ENCODE data around the gene RPN1.

The RPN1 gene

DNA sequence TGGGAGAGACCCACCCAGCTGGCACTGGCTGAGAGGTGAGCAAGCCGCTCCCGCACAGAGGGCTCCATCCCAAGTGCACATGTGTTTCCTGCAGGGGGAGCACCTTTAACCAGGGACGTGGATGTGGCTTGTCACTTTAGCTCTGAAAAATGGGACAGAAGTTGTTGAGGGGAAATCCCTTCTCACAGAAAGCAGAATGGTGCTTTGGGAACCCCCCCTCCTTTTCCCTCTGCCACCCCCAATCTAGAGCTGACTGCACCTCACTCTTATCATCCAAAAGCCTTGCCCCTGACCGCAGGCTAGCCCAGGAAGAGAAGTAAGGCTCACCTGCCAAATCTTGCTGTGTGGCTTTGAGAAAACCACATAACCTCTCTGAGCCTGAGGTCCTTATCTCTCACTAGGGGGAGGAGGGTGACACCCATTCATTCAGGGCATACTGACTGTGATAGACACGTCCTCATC lies 77.9 kb downstream of the RPN1 start:
- no peak for DNase-seq
- H3K27ac ChIP-seq: no peak overlapping the region
- in situ Hi-C loops (cut with HindIII; ENCODE audit: low pct_ligation_motif_present, low sequenced_read_pairs): no loop called here
- H3K36me3 ChIP-seq (replicated peaks): no peaks in the 10 kb centered on the region
- TF ChIP-seq, protein P1, sequence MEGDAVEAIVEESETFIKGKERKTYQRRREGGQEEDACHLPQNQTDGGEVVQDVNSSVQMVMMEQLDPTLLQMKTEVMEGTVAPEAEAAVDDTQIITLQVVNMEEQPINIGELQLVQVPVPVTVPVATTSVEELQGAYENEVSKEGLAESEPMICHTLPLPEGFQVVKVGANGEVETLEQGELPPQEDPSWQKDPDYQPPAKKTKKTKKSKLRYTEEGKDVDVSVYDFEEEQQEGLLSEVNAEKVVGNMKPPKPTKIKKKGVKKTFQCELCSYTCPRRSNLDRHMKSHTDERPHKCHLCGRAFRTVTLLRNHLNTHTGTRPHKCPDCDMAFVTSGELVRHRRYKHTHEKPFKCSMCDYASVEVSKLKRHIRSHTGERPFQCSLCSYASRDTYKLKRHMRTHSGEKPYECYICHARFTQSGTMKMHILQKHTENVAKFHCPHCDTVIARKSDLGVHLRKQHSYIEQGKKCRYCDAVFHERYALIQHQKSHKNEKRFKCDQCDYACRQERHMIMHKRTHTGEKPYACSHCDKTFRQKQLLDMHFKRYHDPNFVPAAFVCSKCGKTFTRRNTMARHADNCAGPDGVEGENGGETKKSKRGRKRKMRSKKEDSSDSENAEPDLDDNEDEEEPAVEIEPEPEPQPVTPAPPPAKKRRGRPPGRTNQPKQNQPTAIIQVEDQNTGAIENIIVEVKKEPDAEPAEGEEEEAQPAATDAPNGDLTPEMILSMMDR (IDR thresholded peaks at IDR 0.05; ENCODE audit: low read depth, low read length, missing control alignments): peak; percentile 65
- peaks cover 5% of the 10 kb centered on the region for H3K27me3 ChIP-seq (replicated peaks)
- no peak overlapping the region for H3K4me3 ChIP-seq (ENCODE audit: low read depth, low read length)

DNA sequence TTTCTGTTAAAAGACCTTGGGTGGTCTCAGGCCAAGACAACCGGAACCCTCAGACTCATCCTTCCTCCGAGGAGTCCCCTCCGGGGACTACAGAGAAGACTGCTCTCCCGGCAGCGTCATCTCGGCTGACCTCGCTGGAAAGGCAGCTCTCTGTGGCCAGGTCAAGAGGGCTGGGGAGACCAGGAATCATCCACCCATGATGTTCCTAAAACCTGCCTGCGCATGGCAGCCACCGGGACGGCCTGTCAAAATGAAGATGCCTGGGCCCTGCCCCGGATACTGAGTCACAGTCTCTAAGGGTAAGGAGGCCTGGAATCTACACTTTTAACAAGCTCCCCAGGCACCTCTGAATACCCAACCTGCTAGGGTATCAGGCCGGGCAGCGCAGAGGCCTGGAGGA lies 78.6 kb downstream of the RPN1 start:
- in situ Hi-C loops (cut with HindIII; ENCODE audit: low pct_ligation_motif_present, low sequenced_read_pairs): no loop called here
- Histone ChIP-seq H3K4me3 (ENCODE audit: low read depth, low read length) (no peak overlapping the region), H3K36me3 (replicated peaks) (no peaks in the 10 kb centered on the region), H3K27me3 (replicated peaks) (peaks cover 5% of the 10 kb centered on the region), H3K27ac (no peak overlapping the region)
- TF ChIP-seq, protein P1 (IDR thresholded peaks at IDR 0.05; ENCODE audit: low read depth, low read length, missing control alignments): no peak
- DNase-seq: no peak

All from brain microvascular endothelial cell (primary cell).